K562 (cell line): Measurements from ENCODE around the gene GABRR1. TPM values are rescaled to one million over a fixed set of nuclear protein-coding genes. Genes with fewer than 3 reads are reported as not detected.

ENCODE experiments used
- ATAC-seq: fragments of 200-7000 bp; cut with Tn5 transposase; 3 replicates; pipeline ENCODE4 v1.9.1; 2020; ENCODE audit warnings: moderate library complexity
- BruUV-seq: library from RNA; stranded (reverse); fragments of 400-500 nt; replicated peaks from 2 replicates; lab custom pipeline; 2021; lab: Mats Ljungman, UMichigan
- CTCF ChIA-PET: fragments of 300-600 bp; formaldehyde crosslinking; extraction: SDS; loops from one replicate; lab custom pipeline; 2021; ENCODE audit warnings: low intra/inter-chr PET ratio; lab: Yijun Ruan, JAX
- POLR2A ChIA-PET: fragments of 300-600, 350-650 bp; sonication (Branson Sonifier 250); formaldehyde crosslinking; extraction: SDS; loops from one replicate; lab custom pipeline; 2021; ENCODE audit warnings: antibody characterized with exemption, inconsistent platforms; lab: Yijun Ruan, JAX
- DNase-seq, 4 experiments: peaks; one replicate each; pipeline versions ENCODE4 v3.0.0 to v3.0.0-alpha.2; 2011 to 2018; ENCODE audit warnings: low spot score in 3 of 4, mixed read lengths in 3 of 4; ENCODE audit errors: extremely low read depth in 1 of 4
- FAIRE-seq: peaks from 2 replicates; lab custom pipeline; 2011; peaks lifted over from hg19 to GRCh38; lab: Jason Lieb, UNC
- H2AFZ ChIP-seq: 2 replicates; pipeline ENCODE4 v1.6.0; 2011; ENCODE audit warnings: low read depth, low read length, control low read depth, inconsistent platforms
- H3K27ac ChIP-seq: fragments of 200-600 bp; 3 replicates; pipeline ENCODE4 v1.8.0; 2011; ENCODE audit warnings: low read depth, mild to moderate bottlenecking, control low read depth, inconsistent platforms, low read length, moderate library complexity, mixed read lengths; ENCODE audit errors: extremely low read depth
- H3K27me3 ChIP-seq, 2 experiments: fragments of 300-600 bp in 1 of 2; 2 replicates in 1 of 2; 3 replicates in 1 of 2; pipeline versions ENCODE4 v1.6.0 to v1.8.0; 2011; ENCODE audit warnings: inconsistent platforms in 2 of 2, low read length in 2 of 2, mild to moderate bottlenecking in 1 of 2, mixed read lengths in 1 of 2, moderate library complexity in 1 of 2; ENCODE audit not compliant: control insufficient read depth in 2 of 2, insufficient read depth in 2 of 2
- H3K36me3 ChIP-seq: fragments of 300-600 bp; 3 replicates; pipeline ENCODE4 v1.8.0; 2011; ENCODE audit warnings: mild to moderate bottlenecking, low read length, inconsistent platforms; ENCODE audit not compliant: control insufficient read depth, insufficient read depth
- H3K4me1 ChIP-seq, 2 experiments: fragments of 200-600 bp in 1 of 2; replicated peaks in 1 of 2; 2 replicates in 1 of 2; 3 replicates in 1 of 2; pipeline versions ENCODE4 v1.5.1 to v1.8.0; 2011; ENCODE audit warnings: inconsistent platforms in 2 of 2, low read length in 2 of 2, mild to moderate bottlenecking in 1 of 2, mixed read lengths in 1 of 2, moderate library complexity in 1 of 2; ENCODE audit not compliant: control insufficient read depth in 2 of 2, insufficient read depth in 2 of 2
- H3K4me2 ChIP-seq: 2 replicates; pipeline ENCODE4 v1.6.1; 2011; ENCODE audit warnings: low read length, control low read depth, inconsistent platforms, mixed read lengths; ENCODE audit not compliant: insufficient read depth
- H3K4me3 ChIP-seq: fragments of 200-600 bp; sonication (generic), shearing (Covaris generic); 2 replicates; pipeline ENCODE4 v1.5.1; 2016; ENCODE audit warnings: control low read depth, inconsistent platforms
- H3K79me2 ChIP-seq: fragments of 200-600 bp; 3 replicates; pipeline ENCODE4 v1.8.0; 2011; ENCODE audit warnings: low read length, inconsistent platforms; ENCODE audit not compliant: control insufficient read depth, insufficient read depth
- H3K9ac ChIP-seq, 2 experiments: 2 replicates each; pipeline versions ENCODE4 v1.6.0 to v1.6.1; 2011; ENCODE audit warnings: low read depth in 2 of 2, low read length in 2 of 2, control low read depth in 1 of 2, inconsistent platforms in 1 of 2, mild to moderate bottlenecking in 1 of 2, mixed read lengths in 1 of 2; ENCODE audit not compliant: insufficient read depth in 1 of 2
- H3K9me1 ChIP-seq: one replicate; pipeline ENCODE4 v1.6.0; 2011; ENCODE audit warnings: inconsistent platforms, mild to moderate bottlenecking, low read length, moderate library complexity; ENCODE audit not compliant: control insufficient read depth, insufficient read depth
- H3K9me3 ChIP-seq: replicated peaks from 2 replicates; pipeline ENCODE4 v1.5.1; 2011; ENCODE audit warnings: low read depth, low read length, inconsistent platforms; ENCODE audit not compliant: control insufficient read depth, insufficient read depth
- H4K20me1 ChIP-seq: replicated peaks from 2 replicates; pipeline ENCODE4 v1.6.1; 2011; ENCODE audit warnings: low read length, inconsistent platforms, mixed read lengths; ENCODE audit not compliant: control insufficient read depth, insufficient read depth
- HDAC3 ChIP-seq: fragments of 450-650 bp; IDR thresholded peaks from 2 replicates; pipeline ENCODE4 v1.6.1; 2018; ENCODE audit warnings: borderline replicate concordance, mild to moderate bottlenecking, moderate library complexity; ENCODE audit not compliant: partially characterized antibody
- ILK ChIP-seq: fragments of 450-650 bp; IDR thresholded peaks from 2 replicates; pipeline ENCODE4 v1.6.1; 2016; ENCODE audit warnings: missing genetic modification characterization, low read depth, mild to moderate bottlenecking, missing compliant biosample characterization, moderate library complexity, borderline replicate concordance
- KDM1A ChIP-seq, 2 experiments: fragments of 450-650 bp; IDR thresholded peaks; 2 replicates each; pipeline ENCODE4 v1.6.1; 2016; ENCODE audit warnings: mild to moderate bottlenecking in 2 of 2
- NELFE ChIP-seq: IDR thresholded peaks from 2 replicates; pipeline ENCODE4 v1.6.1; 2011; ENCODE audit warnings: mild to moderate bottlenecking; ENCODE audit not compliant: insufficient read depth, insufficient read length
- POLR3A ChIP-seq: IDR thresholded peaks from 2 replicates; pipeline ENCODE4 v1.6.1; 2011; ENCODE audit warnings: borderline replicate concordance, mild to moderate bottlenecking, moderate library complexity; ENCODE audit not compliant: insufficient read length, insufficient read depth; ENCODE audit errors: extremely low read depth
- PRMT5 ChIP-seq: sonication (generic); formaldehyde crosslinking; IDR thresholded peaks from 2 replicates; pipeline ENCODE4 v1.5.0; 2020; ENCODE audit warnings: missing genetic modification reagents
- WGBS: fragments of 100-300 bp; shearing (Covaris generic); methylation state at CpG from one replicate; pipeline ENCODE4 v1.1.6; 2016; ENCODE audit warnings: low coverage, mixed read lengths; ENCODE audit not compliant: insufficient coverage; ENCODE audit errors: missing lambda C conversion rate; 5-methylcytosine and 5-hydroxymethylcytosine counted together
- in situ Hi-C: fragments of 300-500 bp; cut with MboI; formaldehyde crosslinking; loops from 4 replicates; pipeline ENCODE4 v1.15.0; 2018; ENCODE audit warnings: inconsistent platforms, mixed read lengths
- intact Hi-C: fragments of 100-400 bp; cut with micrococcal nuclease; formaldehyde crosslinking; loops from 2 replicates; pipeline ENCODE4 v1.14.2; 2022
- polyA plus RNA-seq, 8 experiments: library from polyadenylated mRNA; depleted of rRNA in 4 of 8; stranded (reverse) in 5 of 8; unstranded in 3 of 8; fragments of >200 nt; fragmentation: Nextera tagmentation in 2 of 8; fragmentation: Illumina TruSeq in 1 of 8; extraction: Ambion mirVana in 2 of 8; extraction: Trizol in 1 of 8; gene quantifications; 2 replicates each; pipeline versions ENCODE4 v1.2.1 to v1.2.3, GENCODE V29; 2011 to 2014; ENCODE audit warnings: inconsistent platforms in 1 of 8, missing spikeins in 1 of 8
- total RNA-seq, 7 experiments: library from RNA; depleted of rRNA in 6 of 7; stranded (reverse); fragments of >200 nt in 6 of 7; fragmentation: Illumina TruSeq in 2 of 7; extraction: Trizol in 2 of 7; gene quantifications; 2 replicates each; pipeline versions ENCODE4 v1.2.1 to v1.2.3, GENCODE V29; 2011 to 2021; ENCODE audit warnings: low replicate concordance in 1 of 7
- TF ChIP-seq, protein P1 (sequence below): fragments of 250-450 bp; sonication (Bioruptor Pico); IDR thresholded peaks from 2 replicates; pipeline ENCODE4 v1.8.0; 2021; ENCODE audit warnings: moderate library complexity, mild to moderate bottlenecking, inconsistent platforms
- TF ChIP-seq, protein P2 (sequence below): fragments of 200-400 bp; formaldehyde crosslinking; IDR thresholded peaks from 2 replicates; pipeline ENCODE4 v1.6.1; 2017; ENCODE audit warnings: mild to moderate bottlenecking, low read depth, low read length, moderate library complexity

The GABRR1 gene
- total and polyA plus RNA-seq, 9 of the 15 experiments (the other 6 are each of a cell fraction or from before 2014, with no cell fraction given): not detected

DNA sequence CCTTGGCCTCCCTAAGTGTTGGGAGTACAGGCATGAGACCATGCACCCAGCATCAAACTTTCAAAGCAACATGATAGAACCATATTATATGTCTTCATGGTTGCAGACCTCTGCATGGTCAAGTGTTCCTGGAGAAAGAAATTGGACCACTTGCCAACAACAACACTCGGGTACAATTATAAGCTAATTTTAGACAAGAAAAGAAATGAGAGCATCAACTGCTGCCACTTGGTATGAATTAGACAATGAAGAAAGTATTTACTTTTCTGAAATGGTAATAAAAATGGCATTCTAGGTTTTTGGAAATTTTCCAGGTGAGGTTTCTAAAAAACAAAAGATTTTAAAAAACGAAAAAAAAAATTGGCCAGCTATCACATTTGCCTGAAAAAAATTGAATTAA, 79.0 kb downstream of the GABRR1 start (continued):
- TF ChIP-seq KDM1A (IDR thresholded peaks at IDR 0.05) (no peak), PRMT5 (CRISPR knock-in tag) (no peak), HDAC3 (no peak)

DNA sequence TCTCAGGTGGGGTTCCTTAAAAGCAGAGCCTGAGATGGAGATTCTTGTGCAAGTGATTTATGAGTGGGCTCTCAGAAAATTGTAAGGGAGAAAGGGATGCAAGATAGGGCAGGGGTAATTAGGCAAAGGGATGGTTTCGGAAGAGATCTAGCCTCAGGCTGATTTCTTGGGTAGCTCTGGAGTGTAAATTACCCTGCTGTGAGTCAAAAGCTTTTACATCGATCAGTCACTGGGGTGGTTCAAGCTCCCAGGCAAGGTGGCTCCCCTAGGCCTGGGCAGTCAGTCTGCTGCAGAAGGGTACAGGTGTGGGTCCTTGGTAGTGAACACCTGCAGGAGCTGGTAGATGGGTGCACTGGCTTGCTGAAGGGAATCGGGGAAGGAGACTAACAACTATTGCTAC, 82.4 kb downstream of the GABRR1 start:
- Histone ChIP-seq H3K27me3 (peaks cover 3 to 7% of the 10 kb centered on the region in 2 experiments; a peak in 3 of 5 replicates), H3K27ac (no peak overlapping the region), H3K4me2 (no peak overlapping the region), H3K9me3 (no peaks in the 10 kb centered on the region), H3K4me3 (no peak overlapping the region), H3K79me2 (no peaks in the 10 kb centered on the region), H3K4me1 (no peaks in the 10 kb centered on the region), H3K9me1 (no peaks in the 10 kb centered on the region), H3K36me3 (no peaks in the 10 kb centered on the region), H3K9ac (no peak overlapping the region), H2AFZ (no peak overlapping the region), H4K20me1 (no peaks in the 10 kb centered on the region)
- FAIRE-seq (no peak), DNase-seq (no peak), ATAC-seq (no peak)
- CTCF ChIA-PET: no interaction called here
- WGBS: 0% methylated on average over 3 of the region's 3 CpGs
- no peak for TF ChIP-seq ILK (tag)
- no peak for TF ChIP-seq POLR3A
- TF ChIP-seq, protein P1, sequence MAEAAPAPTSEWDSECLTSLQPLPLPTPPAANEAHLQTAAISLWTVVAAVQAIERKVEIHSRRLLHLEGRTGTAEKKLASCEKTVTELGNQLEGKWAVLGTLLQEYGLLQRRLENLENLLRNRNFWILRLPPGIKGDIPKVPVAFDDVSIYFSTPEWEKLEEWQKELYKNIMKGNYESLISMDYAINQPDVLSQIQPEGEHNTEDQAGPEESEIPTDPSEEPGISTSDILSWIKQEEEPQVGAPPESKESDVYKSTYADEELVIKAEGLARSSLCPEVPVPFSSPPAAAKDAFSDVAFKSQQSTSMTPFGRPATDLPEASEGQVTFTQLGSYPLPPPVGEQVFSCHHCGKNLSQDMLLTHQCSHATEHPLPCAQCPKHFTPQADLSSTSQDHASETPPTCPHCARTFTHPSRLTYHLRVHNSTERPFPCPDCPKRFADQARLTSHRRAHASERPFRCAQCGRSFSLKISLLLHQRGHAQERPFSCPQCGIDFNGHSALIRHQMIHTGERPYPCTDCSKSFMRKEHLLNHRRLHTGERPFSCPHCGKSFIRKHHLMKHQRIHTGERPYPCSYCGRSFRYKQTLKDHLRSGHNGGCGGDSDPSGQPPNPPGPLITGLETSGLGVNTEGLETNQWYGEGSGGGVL (CRISPR knock-in tag): no peak
- TF ChIP-seq, protein P2, sequence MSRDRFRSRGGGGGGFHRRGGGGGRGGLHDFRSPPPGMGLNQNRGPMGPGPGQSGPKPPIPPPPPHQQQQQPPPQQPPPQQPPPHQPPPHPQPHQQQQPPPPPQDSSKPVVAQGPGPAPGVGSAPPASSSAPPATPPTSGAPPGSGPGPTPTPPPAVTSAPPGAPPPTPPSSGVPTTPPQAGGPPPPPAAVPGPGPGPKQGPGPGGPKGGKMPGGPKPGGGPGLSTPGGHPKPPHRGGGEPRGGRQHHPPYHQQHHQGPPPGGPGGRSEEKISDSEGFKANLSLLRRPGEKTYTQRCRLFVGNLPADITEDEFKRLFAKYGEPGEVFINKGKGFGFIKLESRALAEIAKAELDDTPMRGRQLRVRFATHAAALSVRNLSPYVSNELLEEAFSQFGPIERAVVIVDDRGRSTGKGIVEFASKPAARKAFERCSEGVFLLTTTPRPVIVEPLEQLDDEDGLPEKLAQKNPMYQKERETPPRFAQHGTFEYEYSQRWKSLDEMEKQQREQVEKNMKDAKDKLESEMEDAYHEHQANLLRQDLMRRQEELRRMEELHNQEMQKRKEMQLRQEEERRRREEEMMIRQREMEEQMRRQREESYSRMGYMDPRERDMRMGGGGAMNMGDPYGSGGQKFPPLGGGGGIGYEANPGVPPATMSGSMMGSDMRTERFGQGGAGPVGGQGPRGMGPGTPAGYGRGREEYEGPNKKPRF: no peak
- no peak for TF ChIP-seq NELFE
- no TSS peak for BruUV-seq
- POLR2A ChIA-PET: interaction anchor here (0.9 kb wide), 1 partner anchor 12 kb away, joined by 3 read pairs; no protein-coding TSS in a partner anchor
- intact Hi-C loops: no loop called here
- in situ Hi-C loops: no loop called here
